ENCODE measurements around the gene NCKAP5.
"Not testable (repeated sequence)": the region's sequence is repeated elsewhere in the genome, so short reads cannot be mapped to it uniquely, and the experiment has no call there.

The NCKAP5 gene

DNA sequence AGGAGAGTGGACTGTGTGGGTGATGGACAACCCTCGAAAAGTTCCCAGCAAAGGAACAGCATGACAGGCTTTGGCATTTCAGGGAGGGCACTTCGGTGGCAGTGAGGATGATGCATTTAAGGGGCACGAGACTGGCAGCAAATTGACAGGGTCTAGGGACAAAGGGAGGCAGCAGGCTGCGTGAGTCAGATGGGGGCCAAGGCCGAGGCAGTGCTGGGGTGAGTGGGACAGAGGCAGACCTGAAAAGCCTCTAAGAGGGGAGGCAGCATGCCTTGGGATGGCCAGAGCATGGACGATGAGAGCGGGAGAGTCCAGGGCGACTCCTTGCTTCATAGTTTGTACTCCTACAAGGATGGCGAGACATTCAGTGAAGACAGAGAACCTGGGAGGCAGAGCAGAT, 848.8 kb downstream of the NCKAP5 start:
- FAIRE-seq, result no peak
- DNase-seq (ENCODE audit: insufficient read length), result no peak

DNA sequence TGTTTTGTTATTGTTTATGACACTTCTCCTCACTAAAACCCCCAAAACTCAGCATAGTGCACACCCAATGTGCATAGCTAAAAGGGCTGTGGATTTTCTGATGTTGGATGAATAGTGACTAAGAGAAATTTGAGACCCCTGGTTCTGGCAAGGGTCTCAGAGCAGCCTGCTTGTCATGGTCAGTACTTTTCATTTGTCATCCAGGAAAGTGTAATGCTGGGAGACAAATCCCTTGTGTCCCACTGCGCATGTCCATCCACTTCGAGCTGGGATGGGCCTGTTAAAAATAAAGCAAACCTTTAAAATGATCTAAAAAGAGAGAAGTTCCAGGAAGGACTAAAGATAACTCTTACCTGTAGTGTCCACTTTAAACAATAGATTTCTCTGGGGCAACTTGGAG, 851.3 kb downstream of the NCKAP5 start:
- no peak for TF ChIP-seq TAF1 (IDR thresholded peaks at IDR 0.05; ENCODE audit: borderline replicate concordance, low read depth, low read length)
- TF ChIP-seq POLR2AphosphoS5 (IDR thresholded peaks at IDR 0.05; ENCODE audit: low read depth, low read length), result no peak
- TF ChIP-seq POLR2A (IDR thresholded peaks at IDR 0.05; ENCODE audit: low read depth, low read length), result no peak
- FAIRE-seq (no peak), DNase-seq (ENCODE audit: insufficient read length) (no peak)

More for the DNA sequence above, 848.8 kb downstream of the NCKAP5 start:
- TF ChIP-seq TAF1 (IDR thresholded peaks at IDR 0.05; ENCODE audit: borderline replicate concordance, low read depth, low read length) (no peak), POLR2AphosphoS5 (IDR thresholded peaks at IDR 0.05; ENCODE audit: low read depth, low read length) (no peak), POLR2A (IDR thresholded peaks at IDR 0.05; ENCODE audit: low read depth, low read length) (no peak)

DNA sequence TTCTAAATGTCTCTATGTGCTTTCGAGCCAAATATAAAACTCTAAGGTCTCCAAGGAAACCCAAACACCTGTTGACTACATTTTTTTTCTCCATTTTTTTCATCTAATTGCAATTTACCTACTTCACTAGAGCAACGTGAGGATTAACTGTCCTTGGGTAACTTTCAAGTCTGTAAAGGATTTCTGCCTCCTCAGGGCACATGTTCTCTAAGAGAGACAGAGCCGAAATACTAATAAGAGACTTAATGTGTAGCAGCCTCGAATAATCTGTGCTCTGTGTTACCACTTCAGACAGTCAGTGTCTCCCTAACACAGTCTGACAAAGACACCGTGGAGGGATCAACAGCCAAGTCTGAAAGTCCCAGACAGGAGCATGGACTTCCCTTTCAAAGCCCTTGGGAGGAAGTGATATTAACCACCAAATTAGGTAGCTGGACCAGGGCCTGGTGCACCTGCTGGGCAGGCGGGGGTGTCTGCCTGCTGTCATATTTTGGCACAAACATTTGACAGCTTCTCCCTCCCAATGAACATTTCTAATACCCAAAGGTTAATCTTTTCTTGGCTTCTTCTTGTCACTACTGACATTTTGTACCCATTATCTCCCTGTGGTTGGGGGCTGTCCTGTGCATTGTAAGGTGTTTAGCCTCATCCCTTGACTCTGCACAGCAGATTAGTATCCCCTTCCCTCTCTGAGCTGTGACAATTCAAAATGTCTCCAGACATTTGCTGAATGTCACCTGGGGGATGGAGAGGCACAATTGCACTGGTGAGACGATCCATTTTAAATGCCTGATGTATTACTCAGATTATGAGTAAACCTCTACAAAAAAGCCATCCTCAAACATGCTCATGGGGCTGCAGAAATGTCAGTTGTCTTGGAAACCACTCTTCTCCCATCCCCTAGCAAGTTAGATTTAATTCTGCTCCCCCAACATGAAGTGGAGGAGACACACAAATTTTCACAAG, 852.6 kb downstream of the NCKAP5 start:
- no peak for FAIRE-seq
- TF ChIP-seq POLR2AphosphoS5 (IDR thresholded peaks at IDR 0.05; ENCODE audit: low read depth, low read length) (no peak), TAF1 (IDR thresholded peaks at IDR 0.05; ENCODE audit: borderline replicate concordance, low read depth, low read length) (no peak), POLR2A (IDR thresholded peaks at IDR 0.05; ENCODE audit: low read depth, low read length) (no peak)

DNA sequence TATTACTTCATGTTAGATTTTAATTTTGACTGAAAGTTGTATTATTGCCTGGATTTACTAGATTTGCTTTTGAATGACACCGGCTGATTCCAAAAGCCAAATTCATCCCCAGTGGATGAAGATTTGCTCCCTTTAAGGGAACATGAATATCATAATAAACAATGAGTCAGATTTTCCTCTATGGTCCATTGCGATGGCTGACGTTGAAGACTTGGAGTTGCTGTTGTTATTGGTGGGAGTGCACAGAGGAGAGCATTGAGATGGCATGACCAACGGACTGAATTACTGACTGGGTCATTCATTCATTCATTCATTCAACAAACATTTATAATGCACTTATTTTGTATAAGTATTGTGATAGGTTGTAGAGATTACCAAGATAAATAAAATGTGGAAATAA, 864.9 kb downstream of the NCKAP5 start:
- FAIRE-seq (no peak), DNase-seq (ENCODE audit: insufficient read length) (no peak)
- TF ChIP-seq POLR2A (IDR thresholded peaks at IDR 0.05; ENCODE audit: low read depth, low read length) (no peak), POLR2AphosphoS5 (IDR thresholded peaks at IDR 0.05; ENCODE audit: low read depth, low read length) (no peak), TAF1 (IDR thresholded peaks at IDR 0.05; ENCODE audit: borderline replicate concordance, low read depth, low read length) (no peak)

More for the DNA sequence above, 852.6 kb downstream of the NCKAP5 start:
- no peak for DNase-seq (ENCODE audit: insufficient read length)

DNA sequence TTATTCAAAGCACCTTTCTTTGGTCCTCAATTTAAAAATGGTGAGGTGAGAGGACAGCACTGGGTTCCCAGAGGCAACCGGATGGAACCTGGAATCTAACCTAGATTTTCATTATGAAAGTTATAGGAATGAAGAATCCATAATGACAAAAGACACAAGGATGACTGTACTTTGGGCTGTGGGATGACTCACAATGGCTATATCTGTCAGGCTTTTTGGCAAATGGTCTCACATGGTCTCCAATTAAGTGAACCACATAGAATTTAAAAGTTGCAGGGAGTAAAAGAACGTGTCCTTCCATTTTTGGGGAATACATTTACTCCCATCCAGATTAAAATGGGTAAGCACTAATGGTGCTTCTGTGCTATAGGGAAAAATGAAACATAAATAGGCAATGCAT, 866.5 kb downstream of the NCKAP5 start:
- FAIRE-seq (no peak), DNase-seq (ENCODE audit: insufficient read length) (no peak)
- TF ChIP-seq POLR2A (IDR thresholded peaks at IDR 0.05; ENCODE audit: low read depth, low read length), result no peak
- TF ChIP-seq TAF1 (IDR thresholded peaks at IDR 0.05; ENCODE audit: borderline replicate concordance, low read depth, low read length), result no peak
- no peak for TF ChIP-seq POLR2AphosphoS5 (IDR thresholded peaks at IDR 0.05; ENCODE audit: low read depth, low read length)

DNA sequence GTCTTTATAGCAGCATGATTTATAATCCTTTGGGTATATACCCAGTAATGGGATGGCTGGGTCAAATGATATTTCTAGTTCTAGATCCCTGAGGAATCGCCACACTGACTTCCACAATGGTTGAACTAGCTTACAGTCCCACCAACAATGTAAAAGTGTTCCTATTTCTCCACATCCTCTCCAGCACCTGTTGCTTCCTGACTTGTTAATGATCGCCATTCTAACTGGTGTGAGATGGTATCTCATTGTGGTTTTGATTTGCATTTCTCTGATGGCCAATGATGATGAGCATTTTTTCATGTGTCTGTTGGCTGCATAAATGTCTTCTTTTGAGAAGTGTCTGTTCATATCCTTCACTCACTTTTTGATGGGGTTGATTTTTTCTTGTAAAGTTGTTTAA, 868.5 kb downstream of the NCKAP5 start:
- not testable (repeated sequence) for FAIRE-seq

DNA sequence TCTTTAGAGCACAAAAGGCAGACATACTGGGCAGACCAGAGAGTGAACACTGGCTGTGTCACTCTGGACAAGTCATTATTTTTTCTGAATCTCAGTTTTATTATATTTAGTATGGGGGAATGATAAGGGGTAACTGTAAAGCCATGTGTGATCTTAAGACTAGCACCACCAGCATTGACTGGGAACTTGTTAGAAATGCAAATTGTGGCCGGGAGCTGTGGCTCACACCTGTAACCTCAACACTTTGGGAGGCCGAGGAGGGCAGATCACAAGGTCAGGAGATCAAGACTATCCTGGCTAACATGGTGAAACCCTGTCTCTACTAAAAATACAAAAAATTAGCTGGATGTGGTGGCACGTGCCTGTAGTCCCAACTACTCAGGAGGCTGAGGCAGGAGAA, 869.9 kb downstream of the NCKAP5 start:
- not testable (repeated sequence) for FAIRE-seq; DNase-seq (ENCODE audit: insufficient read length)

More for the DNA sequence above, 868.5 kb downstream of the NCKAP5 start:
- DNase-seq (ENCODE audit: insufficient read length), result not testable (repeated sequence)

DNA sequence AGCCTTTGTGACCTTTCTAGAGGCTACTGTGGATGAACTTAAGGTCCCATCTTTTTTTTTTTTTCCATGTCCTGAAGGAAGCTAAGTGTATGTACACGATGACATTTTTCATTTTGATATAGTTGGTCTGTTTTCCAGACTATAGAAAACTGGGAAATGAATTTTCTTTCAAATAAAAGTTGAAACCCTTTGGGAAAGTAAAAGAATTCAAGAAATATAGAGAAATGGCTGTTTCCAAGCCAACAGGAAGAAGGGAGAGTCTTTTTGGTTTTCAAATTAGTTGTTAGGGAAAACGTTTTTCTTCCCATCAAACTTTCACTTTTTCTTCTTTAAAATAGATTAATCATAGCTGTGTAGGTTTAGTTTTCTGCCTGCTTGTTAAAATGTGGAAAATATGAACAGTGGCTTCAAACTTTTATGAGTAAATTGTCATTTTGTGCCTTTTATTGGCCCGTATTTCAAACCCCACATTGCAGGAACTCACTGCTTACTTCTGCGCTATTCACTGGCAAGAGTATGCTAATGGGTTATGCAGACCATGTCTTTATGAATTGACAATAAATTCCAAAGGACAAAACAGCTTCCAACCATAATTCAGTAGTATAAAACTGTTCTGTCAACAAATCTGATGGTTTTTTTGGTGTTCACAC, 870.6 kb downstream of the NCKAP5 start:
- TF ChIP-seq TAF1 (IDR thresholded peaks at IDR 0.05; ENCODE audit: borderline replicate concordance, low read depth, low read length) (no peak), POLR2A (IDR thresholded peaks at IDR 0.05; ENCODE audit: low read depth, low read length) (no peak), POLR2AphosphoS5 (IDR thresholded peaks at IDR 0.05; ENCODE audit: low read depth, low read length) (no peak)
- DNase-seq (ENCODE audit: insufficient read length), result no peak
- FAIRE-seq, result peak; percentile 21

DNA sequence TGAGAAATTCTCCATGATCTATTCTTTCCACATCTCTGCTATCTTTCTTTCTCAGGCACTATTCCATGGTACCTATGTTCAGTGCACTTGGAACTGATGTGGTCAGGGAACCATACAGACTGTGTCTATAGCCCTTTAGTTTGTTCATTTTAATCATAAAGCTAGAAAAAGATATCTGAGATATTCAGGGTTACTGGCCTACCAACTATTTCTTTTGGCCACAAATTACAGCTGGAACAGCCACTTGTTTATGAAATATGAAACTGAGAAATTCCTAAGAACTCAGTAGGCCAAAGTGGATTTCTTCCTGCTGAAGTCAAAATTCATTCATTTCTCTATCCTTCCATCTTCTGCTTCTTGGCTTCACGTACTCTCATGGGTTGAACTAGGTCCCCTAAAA, 875.4 kb downstream of the NCKAP5 start:
- no peak for TF ChIP-seq POLR2A (IDR thresholded peaks at IDR 0.05; ENCODE audit: low read depth, low read length)
- no peak for TF ChIP-seq POLR2AphosphoS5 (IDR thresholded peaks at IDR 0.05; ENCODE audit: low read depth, low read length)
- no peak for TF ChIP-seq TAF1 (IDR thresholded peaks at IDR 0.05; ENCODE audit: borderline replicate concordance, low read depth, low read length)

DNA sequence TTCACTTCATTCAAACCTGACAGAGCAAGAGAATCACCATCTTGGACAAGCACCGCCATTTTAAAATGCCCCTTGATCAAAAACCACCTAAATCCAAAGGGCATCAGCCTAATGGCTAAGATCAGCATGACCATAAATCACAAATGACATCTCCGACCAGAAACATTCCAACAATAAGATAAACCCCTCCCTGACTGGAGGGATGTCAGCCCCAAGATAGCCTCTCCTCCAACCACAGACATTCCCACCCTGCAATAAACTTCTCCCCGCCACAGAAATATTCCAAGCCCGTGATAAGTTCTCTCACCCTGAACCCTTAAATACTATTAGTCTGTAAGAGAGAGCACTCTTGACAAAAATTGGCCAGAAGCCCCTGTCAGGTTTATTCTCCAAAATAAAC, 876.7 kb downstream of the NCKAP5 start:
- no peak for TF ChIP-seq TAF1 (IDR thresholded peaks at IDR 0.05; ENCODE audit: borderline replicate concordance, low read depth, low read length)
- FAIRE-seq, result no peak
- DNase-seq (ENCODE audit: insufficient read length), result no peak

More for the DNA sequence above, 875.4 kb downstream of the NCKAP5 start:
- FAIRE-seq (no peak), DNase-seq (ENCODE audit: insufficient read length) (no peak)

DNA sequence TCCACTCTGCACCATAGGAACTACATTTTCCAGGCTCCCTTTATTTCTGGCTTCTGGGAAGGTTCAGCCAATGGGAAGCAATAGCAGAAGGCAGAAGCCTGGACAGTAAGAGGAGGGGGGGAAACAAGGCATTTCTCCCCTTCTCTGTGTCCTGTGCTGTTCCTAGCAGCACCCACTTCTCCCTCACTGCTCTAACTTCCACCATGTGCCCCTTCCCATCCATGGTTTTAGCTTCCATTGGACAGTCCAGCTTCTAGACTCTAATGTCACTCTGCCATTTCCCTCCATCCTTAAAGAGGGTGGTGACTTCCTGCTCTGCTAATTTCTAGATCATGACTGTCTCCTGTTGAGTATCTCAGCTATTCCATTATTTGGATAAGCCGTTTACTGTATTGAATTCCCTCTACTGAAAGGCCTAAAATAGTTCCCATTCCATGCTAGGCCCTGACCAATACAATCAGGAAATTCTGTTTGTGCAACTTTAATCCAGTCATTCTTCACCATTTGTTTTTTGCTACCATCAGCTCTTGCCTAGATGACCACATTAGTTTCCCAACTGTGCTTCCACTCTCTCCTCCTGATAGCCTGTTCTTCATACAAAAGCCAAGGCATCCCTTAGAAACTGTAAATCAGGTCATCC, 877.5 kb downstream of the NCKAP5 start:
- no peak for FAIRE-seq
- no peak for TF ChIP-seq POLR2AphosphoS5 (IDR thresholded peaks at IDR 0.05; ENCODE audit: low read depth, low read length)
- TF ChIP-seq POLR2A (IDR thresholded peaks at IDR 0.05; ENCODE audit: low read depth, low read length), result no peak
- no peak for TF ChIP-seq TAF1 (IDR thresholded peaks at IDR 0.05; ENCODE audit: borderline replicate concordance, low read depth, low read length)
- DNase-seq (ENCODE audit: insufficient read length), result no peak

DNA sequence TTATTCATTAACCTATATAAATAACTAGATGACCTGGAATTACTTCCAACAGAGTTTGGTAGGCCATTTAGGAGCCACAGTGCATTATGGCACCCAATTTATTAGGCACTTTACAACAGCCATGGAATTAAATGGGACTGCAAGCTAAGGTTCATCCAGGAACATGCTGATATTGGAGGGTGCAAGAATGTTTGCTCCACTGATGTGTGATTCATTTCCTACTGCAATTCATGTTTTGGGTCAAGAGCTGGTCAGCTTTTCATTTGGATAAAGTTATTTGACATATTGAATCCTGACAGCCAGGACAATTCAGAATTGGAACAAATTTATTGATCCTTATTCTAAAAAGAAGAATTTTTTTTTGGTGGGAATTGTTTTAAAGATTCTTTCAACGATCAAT, 886.5 kb downstream of the NCKAP5 start:
- TF ChIP-seq POLR2A (IDR thresholded peaks at IDR 0.05; ENCODE audit: low read depth, low read length) (no peak), TAF1 (IDR thresholded peaks at IDR 0.05; ENCODE audit: borderline replicate concordance, low read depth, low read length) (no peak), POLR2AphosphoS5 (IDR thresholded peaks at IDR 0.05; ENCODE audit: low read depth, low read length) (no peak)
- DNase-seq (ENCODE audit: insufficient read length) (no peak), FAIRE-seq (no peak)

All from GM12892 (cell line).